Measurements from ENCODE around the gene LRRC74A.

Gene LRRC74A

GRCh38 chr14:76814726-76815645, 11.2 kb upstream of the LRRC74A start:
- TF ChIP-seq ZFX (IDR thresholded peaks at IDR 0.05; ENCODE audit: borderline replicate concordance) (no peak), CTCF (IDR thresholded peaks at IDR 0.05) (no peak)
- no peak overlapping the region for H3K27ac ChIP-seq

- H3K27ac ChIP-seq, result no peak overlapping the region
- TF ChIP-seq ZFX (IDR thresholded peaks at IDR 0.05; ENCODE audit: borderline replicate concordance) (no peak), CTCF (IDR thresholded peaks at IDR 0.05) (no peak)
Measured at GRCh38 chr14:76820700-76821099, 5.5 kb upstream of the LRRC74A start.

GRCh38 chr14:76827696-76828296, 1.6 kb downstream of the LRRC74A start:
- no peak overlapping the region for H3K27ac ChIP-seq
- TF ChIP-seq CTCF (IDR thresholded peaks at IDR 0.05), result no peak

- no peak overlapping the region for H3K27ac ChIP-seq
- TF ChIP-seq CTCF (IDR thresholded peaks at IDR 0.05) (no peak), ZFX (IDR thresholded peaks at IDR 0.05; ENCODE audit: borderline replicate concordance) (no peak)
Measured at GRCh38 chr14:76828339-76829012, 2.3 kb downstream of the LRRC74A start.

- H3K27ac ChIP-seq, result no peak overlapping the region
- TF ChIP-seq ZFX (IDR thresholded peaks at IDR 0.05; ENCODE audit: borderline replicate concordance) (no peak), CTCF (IDR thresholded peaks at IDR 0.05) (no peak)
Measured at GRCh38 chr14:76829013-76829365, 2.8 kb downstream of the LRRC74A start.

GRCh38 chr14:76829650-76830421, 3.6 kb downstream of the LRRC74A start:
- TF ChIP-seq CTCF (IDR thresholded peaks at IDR 0.05) (no peak), ZFX (IDR thresholded peaks at IDR 0.05; ENCODE audit: borderline replicate concordance) (no peak)
- H3K27ac ChIP-seq, result no peak overlapping the region

All from 22Rv1 (cell line).